Pancreas (tissue), 10 donors: Measurements from ENCODE around the gene RGS3. TPM values are rescaled to one million over a fixed set of nuclear protein-coding genes. Genes with fewer than 3 reads are reported as not detected.
"Not testable (repeated sequence)": the region's sequence is repeated elsewhere in the genome, so short reads cannot be mapped to it uniquely, and the experiment has no call there.

Source experiments
- ATAC-seq, 4 donors: fragments of 200-7000 bp; cut with Tn5 transposase; one replicate each; pipeline versions ENCODE4 v1.8.0 to v1.9.1; 2020; ENCODE audit warnings: mild to moderate bottlenecking in 4 of 4, moderate library complexity in 4 of 4
- DNase-seq, 6 donors: peaks; one replicate each; pipeline ENCODE4 v3.0.0-alpha.2; 2020
- FAIRE-seq: peaks from 2 replicates; lab custom pipeline; 2012; peaks lifted over from hg19 to GRCh38; lab: Jason Lieb, UNC
- H3K27ac ChIP-seq, 4 donors: fragments of 200-600 bp; sonication (generic); 1 replicate in 3 of 4; 2 replicates in 1 of 4; pipeline versions ENCODE4 v1.5.0 to v1.8.0; 2020
- H3K27me3 ChIP-seq, 4 donors: fragments of 200-600 bp; one replicate each; pipeline ENCODE4 v1.8.0; 2021
- H3K36me3 ChIP-seq, 3 donors: fragments of 200-600 bp; sonication (generic) in 1 of 3; one replicate each; pipeline versions ENCODE4 v1.5.0 to v1.8.0; 2020 to 2021
- H3K4me1 ChIP-seq, 3 donors: fragments of 200-600 bp; one replicate each; pipeline ENCODE4 v1.8.0; 2021
- H3K4me3 ChIP-seq, 4 donors: fragments of 200-600 bp; sonication (generic) in 2 of 4; one replicate each; pipeline versions ENCODE4 v1.5.0 to v1.8.0; 2020 to 2021
- H3K9me3 ChIP-seq, 4 donors: fragments of 200-600 bp; one replicate each; pipeline ENCODE4 v1.8.0; 2021
- WGBS, 2 donors: extraction: QIAGEN DNeasy Blood & Tissue Kit; methylation state at CpG; one replicate each; pipeline ENCODE4 v1.1.7; 2013; 5-methylcytosine and 5-hydroxymethylcytosine counted together
- intact Hi-C, 3 donors: fragments of 100-400 bp; cut with DNase I; formaldehyde crosslinking; loops; one replicate each; pipeline versions ENCODE4 v1.11.1 to v1.14.2; 2022
- polyA plus RNA-seq, 2 donors: library from polyadenylated mRNA; stranded (reverse); fragments of 200-250 nt; gene quantifications; one replicate each; pipeline ENCODE4 v1.2.3, GENCODE V29; 2013
- total RNA-seq, 6 donors: library from RNA; stranded (reverse); fragmentation: NEBNext Ultra II Directional in 4 of 6; extraction: Animal tissue kit (Norgen Biotek cat#: 25700) in 4 of 6; gene quantifications; one replicate each; pipeline versions ENCODE4 v1.2.1 to v1.2.4, GENCODE V29; 2021 to 2023
- TF ChIP-seq, protein P1 (sequence below), 4 donors: fragments of 200-600 bp; sonication (generic) in 3 of 4; IDR thresholded peaks; one replicate each; pipeline versions ENCODE4 v1.5.0 to v1.8.0; 2021; ENCODE audit warnings: antibody characterized with exemption in 4 of 4
- donor health status: healthy with polysubstance abuse.
- donor health status: DM: no; HTN: no; CAD: no; lungs with moderate emphysema.
- donor health status: DM: no; HTN: no; CAD: no.
- donor health status: control.
- donor health status: control.
- donor health status: Bipolar disorder and iron deficiency.
- donor health status: DM: yes; HTN: yes; CAD: no.
- donor health status: DM: no; HTN: no; CAD: no.
- donor health status: DM: no; HTN: no; CAD: no.
- donor health status: DM: yes; HTN: yes; CAD: no.

RGS3 gene
- total and polyA plus RNA-seq, 8 donors: 18.3 to 55.3 (median 32.6) TPM

DNA sequence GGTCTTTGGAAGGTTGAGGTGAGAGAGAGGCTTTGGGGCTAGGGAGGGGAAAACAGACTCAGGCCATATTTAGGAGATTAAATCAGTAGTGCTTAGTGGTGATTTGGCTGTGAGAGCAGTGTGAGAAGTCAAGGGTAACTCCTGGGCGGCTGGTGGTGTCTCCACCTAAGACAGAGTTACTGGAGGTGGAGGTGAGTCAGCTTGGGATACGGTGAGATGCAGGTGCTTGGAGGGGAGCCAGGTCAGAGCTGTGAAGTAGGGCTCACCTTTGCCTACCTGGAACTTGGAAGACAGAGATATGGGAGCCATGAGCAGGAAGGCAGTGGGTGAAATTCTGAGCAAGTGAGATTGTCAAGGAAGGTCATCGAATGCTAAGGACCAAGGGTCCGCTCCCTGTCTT lies 24.5 kb downstream of the RGS3 start:
- Histone ChIP-seq H3K27me3 (no peaks in the 10 kb centered on the region), H3K36me3 (no peaks in the 10 kb centered on the region), H3K9me3 (no peaks in the 10 kb centered on the region), H3K4me1 (peaks cover 0 to 30% (median 22%) of the 10 kb centered on the region in 3 donors), H3K4me3 (no peak overlapping the region), H3K27ac (no peak overlapping the region)
- TF ChIP-seq, protein P1, sequence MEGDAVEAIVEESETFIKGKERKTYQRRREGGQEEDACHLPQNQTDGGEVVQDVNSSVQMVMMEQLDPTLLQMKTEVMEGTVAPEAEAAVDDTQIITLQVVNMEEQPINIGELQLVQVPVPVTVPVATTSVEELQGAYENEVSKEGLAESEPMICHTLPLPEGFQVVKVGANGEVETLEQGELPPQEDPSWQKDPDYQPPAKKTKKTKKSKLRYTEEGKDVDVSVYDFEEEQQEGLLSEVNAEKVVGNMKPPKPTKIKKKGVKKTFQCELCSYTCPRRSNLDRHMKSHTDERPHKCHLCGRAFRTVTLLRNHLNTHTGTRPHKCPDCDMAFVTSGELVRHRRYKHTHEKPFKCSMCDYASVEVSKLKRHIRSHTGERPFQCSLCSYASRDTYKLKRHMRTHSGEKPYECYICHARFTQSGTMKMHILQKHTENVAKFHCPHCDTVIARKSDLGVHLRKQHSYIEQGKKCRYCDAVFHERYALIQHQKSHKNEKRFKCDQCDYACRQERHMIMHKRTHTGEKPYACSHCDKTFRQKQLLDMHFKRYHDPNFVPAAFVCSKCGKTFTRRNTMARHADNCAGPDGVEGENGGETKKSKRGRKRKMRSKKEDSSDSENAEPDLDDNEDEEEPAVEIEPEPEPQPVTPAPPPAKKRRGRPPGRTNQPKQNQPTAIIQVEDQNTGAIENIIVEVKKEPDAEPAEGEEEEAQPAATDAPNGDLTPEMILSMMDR (IDR thresholded peaks at IDR 0.05): no peak
- intact Hi-C loops: no loop called here
- ATAC-seq (no peak), DNase-seq (peak in 3 of 6 donors; percentile 40 to 60 (median 59)), FAIRE-seq (no peak)
- WGBS, 2 donors: 75 to 80% methylated on average over 4 of the region's 4 CpGs

DNA sequence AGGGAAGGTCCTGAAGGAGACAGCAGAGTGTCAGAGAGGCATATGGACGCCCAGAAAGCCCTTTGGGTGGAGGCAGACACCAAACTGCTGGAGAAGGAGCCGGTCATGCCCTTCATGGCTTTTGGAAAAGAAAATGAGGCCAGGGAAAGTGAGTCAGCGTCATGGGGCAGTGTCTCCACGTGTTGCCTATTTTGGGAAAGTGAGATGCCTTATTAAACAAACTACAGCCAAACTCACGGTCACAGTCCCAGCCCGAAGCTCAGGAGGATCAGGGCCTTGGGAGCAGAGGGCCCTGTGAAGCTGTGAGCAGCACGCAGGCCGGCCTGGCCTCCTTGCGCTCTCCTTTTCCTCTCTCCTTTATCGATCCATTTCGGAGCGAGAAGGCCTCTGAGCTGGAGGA lies 25.0 kb downstream of the RGS3 start:
- WGBS, 2 donors: 87 to 88% methylated on average over 12 of the region's 12 CpGs
- no peaks in the 10 kb centered on the region for H3K27me3 ChIP-seq
- FAIRE-seq: no peak
- H3K36me3 ChIP-seq: no peaks in the 10 kb centered on the region
- no peak overlapping the region for H3K27ac ChIP-seq
- no peak for DNase-seq
- no peak for ATAC-seq
- intact Hi-C loops: no loop called here
- H3K4me3 ChIP-seq: no peak overlapping the region
- H3K4me1 ChIP-seq: peaks cover 0 to 32% (median 20%) of the 10 kb centered on the region in 3 donors
- TF ChIP-seq, protein P1 (IDR thresholded peaks at IDR 0.05): no peak
- no peaks in the 10 kb centered on the region for H3K9me3 ChIP-seq

DNA sequence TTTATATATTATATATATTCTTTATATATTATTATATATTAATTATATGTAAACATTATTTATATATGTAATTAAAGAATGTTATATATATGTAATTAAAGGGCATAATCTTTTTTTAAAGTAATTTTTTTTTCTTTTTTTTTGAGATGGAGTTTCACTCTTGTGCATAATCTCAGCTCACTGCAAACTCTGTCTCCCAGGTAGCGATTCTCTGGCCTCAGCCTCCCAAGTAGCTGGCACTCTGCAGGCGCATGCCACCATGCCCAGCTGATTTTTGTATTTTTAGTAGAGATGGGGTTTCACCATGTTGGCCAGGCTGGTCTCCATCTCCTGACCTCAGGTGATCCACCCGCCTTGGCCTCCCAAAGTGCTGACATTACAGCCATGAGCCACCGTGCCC lies 27.6 kb downstream of the RGS3 start:
- DNase-seq, intact Hi-C loops, H3K27ac ChIP-seq, H3K4me3 ChIP-seq, H3K9me3 ChIP-seq, ATAC-seq, H3K36me3 ChIP-seq, H3K27me3 ChIP-seq, FAIRE-seq: not testable (repeated sequence)
- WGBS, 2 donors: 89 to 96% methylated on average over 4 of the region's 4 CpGs
- peaks cover 0 to 11% (median 3%) of the 10 kb centered on the region in 3 donors for H3K4me1 ChIP-seq

DNA sequence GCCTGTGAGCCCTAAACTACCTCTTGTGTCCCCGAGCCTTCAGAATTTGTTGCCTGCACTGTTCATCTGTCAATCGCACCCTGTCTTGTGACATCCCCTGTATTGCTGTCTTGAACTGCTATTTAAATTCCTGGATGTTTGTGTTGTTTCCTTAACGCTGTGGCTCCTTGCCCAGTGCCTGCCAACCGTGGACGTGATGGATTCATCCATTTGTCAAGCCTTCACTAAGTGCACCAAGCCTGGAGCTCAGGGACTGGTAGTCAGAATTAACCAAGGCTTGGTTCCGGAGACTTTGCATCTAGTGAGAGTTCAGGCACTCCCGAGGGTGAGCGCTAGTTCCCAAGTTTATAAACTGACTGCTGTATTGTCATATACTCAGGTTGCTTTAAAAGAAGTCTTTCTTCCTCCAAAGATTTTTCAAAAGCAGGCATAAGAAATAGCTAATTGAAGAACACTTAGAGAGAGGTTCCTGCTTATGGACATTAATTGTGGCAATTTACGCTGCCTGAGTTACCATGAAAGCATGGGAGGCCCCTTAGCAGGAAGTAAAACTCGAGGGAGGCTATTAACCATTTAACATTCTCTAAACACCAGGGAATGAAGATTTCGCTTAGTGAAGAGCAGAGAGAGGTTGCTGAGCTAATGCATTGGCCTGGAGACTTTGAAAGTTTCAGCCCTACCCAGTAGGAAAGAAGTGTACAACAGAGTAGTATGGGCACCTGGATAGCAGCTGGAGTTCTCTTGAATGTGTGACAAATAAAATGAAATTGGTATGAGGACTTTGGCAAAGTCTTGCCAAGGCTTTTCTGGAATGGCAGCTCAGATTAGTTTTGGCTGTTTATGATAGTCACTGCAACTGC lies 29.0 kb downstream of the RGS3 start:
- no peak overlapping the region for H3K4me3 ChIP-seq
- TF ChIP-seq, protein P1 (IDR thresholded peaks at IDR 0.05): no peak
- intact Hi-C loops: no loop called here
- H3K27me3 ChIP-seq: no peaks in the 10 kb centered on the region
- H3K9me3 ChIP-seq: no peaks in the 10 kb centered on the region
- no peaks in the 10 kb centered on the region for H3K36me3 ChIP-seq
- peak overlapping the region in 3 of 4 donors; percentile 14 to 34 (median 19) for H3K27ac ChIP-seq
- ATAC-seq (peak; percentile 53 to 72 (median 68)), FAIRE-seq (no peak), DNase-seq (peak in 2 of 6 donors; percentile 46 to 49)
- WGBS, 2 donors: 56 to 62% methylated on average over 11 of the region's 11 CpGs
- H3K4me1 ChIP-seq: peaks cover 0 to 11% (median 3%) of the 10 kb centered on the region in 3 donors

DNA sequence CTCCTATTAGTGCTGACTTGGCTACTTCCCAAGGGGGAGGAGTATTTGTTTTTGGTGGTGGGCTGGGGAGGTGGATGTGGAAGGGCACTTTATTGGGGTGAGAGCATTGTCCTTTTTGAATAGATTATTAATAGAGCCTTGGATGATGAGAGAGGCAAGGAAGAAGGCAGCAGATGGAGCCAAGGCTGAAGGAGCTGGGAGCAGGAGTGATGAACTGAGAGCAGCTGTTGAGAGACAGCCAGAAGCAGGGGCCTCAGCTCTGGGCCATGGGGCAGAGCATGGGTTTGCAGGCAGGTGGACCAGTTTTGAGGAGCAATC lies 29.6 kb downstream of the RGS3 start:
- no peak for DNase-seq
- Histone ChIP-seq H3K9me3 (no peaks in the 10 kb centered on the region), H3K27me3 (no peaks in the 10 kb centered on the region), H3K4me3 (no peak overlapping the region), H3K27ac (peak overlapping the region in 3 of 4 donors; percentile 14 to 34 (median 19)), H3K36me3 (no peaks in the 10 kb centered on the region), H3K4me1 (peaks cover 0 to 11% (median 3%) of the 10 kb centered on the region in 3 donors)
- intact Hi-C loops: no loop called here
- peak in 1 of 4 donors; percentile 8 for ATAC-seq
- FAIRE-seq: no peak
- TF ChIP-seq, protein P1 (IDR thresholded peaks at IDR 0.05): no peak
